ENCODE measurements around the gene KCNJ3. TPM values are rescaled to one million over a fixed set of nuclear protein-coding genes. Genes with fewer than 3 reads are reported as not detected.

Gene KCNJ3
- total RNA-seq, 1 experiment from 2014 or later = 0.11 TPM

DNA sequence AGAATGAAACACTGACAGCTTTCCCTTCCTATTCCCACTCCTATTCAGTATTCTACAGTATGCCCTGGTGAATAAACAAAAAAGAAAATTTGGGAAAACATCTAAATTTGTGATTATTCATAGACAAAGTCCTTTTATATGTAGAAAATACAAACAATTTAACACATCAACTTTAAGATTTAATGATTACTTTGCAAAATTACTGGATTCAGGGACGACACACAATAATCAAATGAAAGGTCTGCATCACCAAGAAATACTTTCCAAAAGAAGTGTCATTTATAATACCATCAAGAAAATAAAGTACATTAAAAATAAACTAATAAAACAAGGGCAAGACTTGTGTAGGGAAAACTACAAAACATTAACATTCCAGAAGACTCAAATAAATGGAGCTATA is 199.8 kb downstream of the KCNJ3 start:
- Histone ChIP-seq H3K14ac (ENCODE audit: insufficient read depth, low read length) (no peak overlapping the region), H4K8ac (replicated peaks; ENCODE audit: insufficient read length, low read depth, low read length) (no peak overlapping the region), H3K27me3 (ENCODE audit: insufficient read depth, low read length) (no peaks in the 10 kb centered on the region), H3K56ac (ENCODE audit: insufficient read length, low read depth, low read length) (no peak overlapping the region), H2BK120ac (ENCODE audit: low read depth, low read length, poor library complexity, severe bottlenecking) (no peak overlapping the region), H3T11ph (ENCODE audit: low read length) (no peak overlapping the region), H3K18ac (ENCODE audit: insufficient read length, low read depth, low read length) (no peak overlapping the region), H3K4me1 (ENCODE audit: insufficient read depth, low read length) (no peaks in the 10 kb centered on the region), H2AK5ac (ENCODE audit: insufficient read length, low read length) (no peak overlapping the region), H4K20me1 (ENCODE audit: control insufficient read depth, insufficient read depth, insufficient read length) (no peaks in the 10 kb centered on the region), H4K91ac (ENCODE audit: insufficient read length, low read depth, low read length) (no peak overlapping the region), H3K79me1 (ENCODE audit: insufficient read depth, low read depth, low read length, poor library complexity, severe bottlenecking) (no peaks in the 10 kb centered on the region), H2AFZ (ENCODE audit: low read length) (no peak overlapping the region), H3K4me2 (ENCODE audit: insufficient read depth, insufficient read length, low read length) (no peak overlapping the region), H2BK12ac (ENCODE audit: insufficient read length, low read depth, low read length) (no peak overlapping the region), H3K23ac (ENCODE audit: insufficient read length, low read depth, low read length) (no peak overlapping the region), H3K4ac (ENCODE audit: low read depth, low read length) (no peak overlapping the region), H2BK15ac (ENCODE audit: low read depth, low read length) (no peak overlapping the region), H3K79me2 (ENCODE audit: insufficient read depth, low read length) (no peaks in the 10 kb centered on the region), H3K27ac (ENCODE audit: insufficient read length, low read depth, low read length) (no peak overlapping the region), H3K23me2 (ENCODE audit: insufficient read length, low read depth, low read length, poor library complexity, severe bottlenecking) (no peaks in the 10 kb centered on the region), H2BK5ac (ENCODE audit: insufficient read length, low read length) (no peak overlapping the region), H4K5ac (ENCODE audit: insufficient read length, low read depth, low read length) (no peak overlapping the region), H3K9ac (ENCODE audit: extremely low read depth, insufficient read length, low read length) (no peak overlapping the region), H2BK20ac (ENCODE audit: low read depth, low read length, poor library complexity, severe bottlenecking) (no peak overlapping the region), H3K9me3 (ENCODE audit: control insufficient read depth, low read depth, low read length) (no peaks in the 10 kb centered on the region)
- Mint-ChIP-seq H3K4me1 (no peaks in the 10 kb centered on the region), H3K36me3 (ENCODE audit: insufficient read depth in 1 of 3, low read depth in 3 of 3) (no peaks in the 10 kb centered on the region), H3K27me3 (ENCODE audit: low read depth) (no peaks in the 10 kb centered on the region), H3K27ac (no peak overlapping the region), H3K9me3 (no peaks in the 10 kb centered on the region), H3K4me3 (no peak overlapping the region)
- TF ChIP-seq, protein P1, sequence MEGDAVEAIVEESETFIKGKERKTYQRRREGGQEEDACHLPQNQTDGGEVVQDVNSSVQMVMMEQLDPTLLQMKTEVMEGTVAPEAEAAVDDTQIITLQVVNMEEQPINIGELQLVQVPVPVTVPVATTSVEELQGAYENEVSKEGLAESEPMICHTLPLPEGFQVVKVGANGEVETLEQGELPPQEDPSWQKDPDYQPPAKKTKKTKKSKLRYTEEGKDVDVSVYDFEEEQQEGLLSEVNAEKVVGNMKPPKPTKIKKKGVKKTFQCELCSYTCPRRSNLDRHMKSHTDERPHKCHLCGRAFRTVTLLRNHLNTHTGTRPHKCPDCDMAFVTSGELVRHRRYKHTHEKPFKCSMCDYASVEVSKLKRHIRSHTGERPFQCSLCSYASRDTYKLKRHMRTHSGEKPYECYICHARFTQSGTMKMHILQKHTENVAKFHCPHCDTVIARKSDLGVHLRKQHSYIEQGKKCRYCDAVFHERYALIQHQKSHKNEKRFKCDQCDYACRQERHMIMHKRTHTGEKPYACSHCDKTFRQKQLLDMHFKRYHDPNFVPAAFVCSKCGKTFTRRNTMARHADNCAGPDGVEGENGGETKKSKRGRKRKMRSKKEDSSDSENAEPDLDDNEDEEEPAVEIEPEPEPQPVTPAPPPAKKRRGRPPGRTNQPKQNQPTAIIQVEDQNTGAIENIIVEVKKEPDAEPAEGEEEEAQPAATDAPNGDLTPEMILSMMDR (conservative IDR thresholded peaks at IDR 0.05) = no peak
- no CpG with 5 or more reads among the region's 1 CpG for WGBS (ENCODE audit: extremely low coverage, insufficient read length, low lambda C conversion rate)
- DNase-seq = no peak
